Nephron progenitor cell (in vitro differentiated cells): ENCODE measurements around the gene CALML4.

Experiments
- DNase-seq: peaks from one replicate; pipeline ENCODE4 v3.0.0; 2021
- H3K27ac Mint-ChIP-seq: 2 replicates; pipeline ENCODE4 v1.8.0; 2021; ENCODE audit warnings: mild to moderate bottlenecking, moderate library complexity, mixed read lengths
- H3K27me3 Mint-ChIP-seq: 2 replicates; pipeline ENCODE4 v1.8.0; 2021; ENCODE audit warnings: mild to moderate bottlenecking, low read depth, mixed read lengths; ENCODE audit not compliant: poor library complexity
- H3K36me3 Mint-ChIP-seq: 2 replicates; pipeline ENCODE4 v1.8.0; 2021; ENCODE audit warnings: low read depth, mixed read lengths
- H3K4me1 Mint-ChIP-seq: 2 replicates; pipeline ENCODE4 v1.8.0; 2021; ENCODE audit warnings: mixed read lengths
- H3K4me3 Mint-ChIP-seq: 2 replicates; pipeline ENCODE4 v1.8.0; 2021; ENCODE audit warnings: mild to moderate bottlenecking, moderate library complexity, mixed read lengths
- H3K9me3 Mint-ChIP-seq: 2 replicates; pipeline ENCODE4 v1.8.0; 2021; ENCODE audit warnings: mild to moderate bottlenecking, moderate library complexity, mixed read lengths
- TF ChIP-seq, protein P1 (sequence below): fragments of 200-600 bp; sonication (generic); IDR thresholded peaks from 2 replicates; pipeline ENCODE4 v1.5.0; 2021; ENCODE audit warnings: antibody characterized with exemption

CALML4 gene

DNA sequence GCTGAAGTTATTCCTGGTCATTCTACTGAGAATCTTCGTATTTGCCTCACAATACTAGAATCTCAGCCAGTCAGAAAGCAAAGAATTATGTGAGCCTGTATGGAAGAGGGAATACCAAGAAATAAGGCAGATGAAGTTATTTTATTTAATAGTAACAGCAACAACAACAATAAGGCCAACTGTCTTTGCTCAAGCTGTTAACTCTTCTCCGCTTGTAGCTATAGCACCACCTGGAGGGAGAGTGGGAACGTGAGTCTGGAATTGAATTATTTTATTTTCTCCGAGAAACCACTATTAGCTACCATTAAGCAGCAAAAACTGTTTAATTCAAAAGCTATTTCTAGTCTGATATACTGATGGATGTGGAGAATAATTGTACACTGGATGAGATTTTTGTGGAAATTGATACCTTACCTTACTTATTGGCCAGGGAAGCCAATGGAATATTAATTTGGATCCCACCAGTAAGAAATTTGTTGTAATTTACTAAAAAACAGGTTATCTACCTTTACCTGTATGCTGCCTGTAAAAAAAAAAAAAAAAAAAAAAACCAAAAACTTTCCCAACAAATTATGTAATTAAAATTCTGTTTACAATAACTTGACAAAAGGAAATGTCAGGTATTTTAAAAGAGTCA lies 50.1 kb downstream of the CALML4 start:
- Mint-ChIP-seq H3K4me3 (no peak overlapping the region), H3K27ac (no peak overlapping the region), H3K27me3 (no peaks in the 10 kb centered on the region), H3K36me3 (peaks cover 22% of the 10 kb centered on the region), H3K9me3 (peaks cover 2% of the 10 kb centered on the region), H3K4me1 (peaks cover 22% of the 10 kb centered on the region)
- peak; percentile 28 for DNase-seq
- TF ChIP-seq, protein P1, sequence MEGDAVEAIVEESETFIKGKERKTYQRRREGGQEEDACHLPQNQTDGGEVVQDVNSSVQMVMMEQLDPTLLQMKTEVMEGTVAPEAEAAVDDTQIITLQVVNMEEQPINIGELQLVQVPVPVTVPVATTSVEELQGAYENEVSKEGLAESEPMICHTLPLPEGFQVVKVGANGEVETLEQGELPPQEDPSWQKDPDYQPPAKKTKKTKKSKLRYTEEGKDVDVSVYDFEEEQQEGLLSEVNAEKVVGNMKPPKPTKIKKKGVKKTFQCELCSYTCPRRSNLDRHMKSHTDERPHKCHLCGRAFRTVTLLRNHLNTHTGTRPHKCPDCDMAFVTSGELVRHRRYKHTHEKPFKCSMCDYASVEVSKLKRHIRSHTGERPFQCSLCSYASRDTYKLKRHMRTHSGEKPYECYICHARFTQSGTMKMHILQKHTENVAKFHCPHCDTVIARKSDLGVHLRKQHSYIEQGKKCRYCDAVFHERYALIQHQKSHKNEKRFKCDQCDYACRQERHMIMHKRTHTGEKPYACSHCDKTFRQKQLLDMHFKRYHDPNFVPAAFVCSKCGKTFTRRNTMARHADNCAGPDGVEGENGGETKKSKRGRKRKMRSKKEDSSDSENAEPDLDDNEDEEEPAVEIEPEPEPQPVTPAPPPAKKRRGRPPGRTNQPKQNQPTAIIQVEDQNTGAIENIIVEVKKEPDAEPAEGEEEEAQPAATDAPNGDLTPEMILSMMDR = peak; percentile 61

DNA sequence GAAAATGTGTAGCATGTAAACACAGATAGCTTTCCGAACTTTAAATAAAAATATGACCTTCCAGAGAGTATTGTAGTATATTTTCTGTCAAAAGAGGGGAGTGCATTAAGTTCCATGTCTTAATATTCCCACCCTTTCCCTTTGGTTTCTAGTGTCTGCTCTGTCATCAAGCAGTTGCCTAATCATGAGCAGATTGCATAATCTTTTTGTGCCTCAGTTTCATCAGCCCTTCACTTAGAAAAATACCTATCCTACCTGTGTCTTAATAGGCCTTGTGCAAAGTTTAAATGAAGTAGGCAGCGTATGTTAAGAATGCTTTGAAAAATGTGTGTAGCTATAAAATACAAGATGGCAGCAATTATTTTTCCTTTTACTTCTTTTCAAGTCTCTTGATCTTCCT lies 52.8 kb downstream of the CALML4 start:
- peak overlapping the region; percentile 14 for H3K27ac Mint-ChIP-seq
- H3K36me3 Mint-ChIP-seq = peaks cover 22% of the 10 kb centered on the region
- H3K4me1 Mint-ChIP-seq = peaks cover 31% of the 10 kb centered on the region
- H3K9me3 Mint-ChIP-seq = no peaks in the 10 kb centered on the region
- DNase-seq = no peak
- TF ChIP-seq, protein P1 = no peak
- no peaks in the 10 kb centered on the region for H3K27me3 Mint-ChIP-seq
- no peak overlapping the region for H3K4me3 Mint-ChIP-seq

DNA sequence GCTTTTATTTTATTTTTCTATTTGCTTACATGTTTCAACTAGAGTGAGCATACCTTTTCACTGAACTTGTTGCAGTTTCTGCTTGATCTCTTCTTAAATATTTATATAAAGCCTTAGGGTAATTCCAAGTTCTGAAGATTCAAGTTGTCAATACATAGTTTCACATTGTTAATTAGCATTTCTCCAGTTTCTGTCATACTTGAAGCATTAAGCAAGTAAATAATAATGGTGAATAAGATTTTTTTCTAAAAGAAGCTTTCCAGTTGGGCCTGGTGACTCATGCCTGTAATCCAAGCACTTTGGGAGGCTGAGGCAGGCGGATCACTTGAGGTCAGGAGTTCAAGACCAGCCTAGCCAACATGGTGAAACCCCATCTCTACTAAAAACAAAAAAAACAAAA lies 53.9 kb downstream of the CALML4 start:
- Mint-ChIP-seq H3K9me3 (no peaks in the 10 kb centered on the region), H3K27ac (no peak overlapping the region), H3K36me3 (peaks cover 32% of the 10 kb centered on the region), H3K4me1 (peaks cover 31% of the 10 kb centered on the region), H3K4me3 (no peak overlapping the region), H3K27me3 (no peaks in the 10 kb centered on the region)
- no peak for DNase-seq
- TF ChIP-seq, protein P1 = no peak

DNA sequence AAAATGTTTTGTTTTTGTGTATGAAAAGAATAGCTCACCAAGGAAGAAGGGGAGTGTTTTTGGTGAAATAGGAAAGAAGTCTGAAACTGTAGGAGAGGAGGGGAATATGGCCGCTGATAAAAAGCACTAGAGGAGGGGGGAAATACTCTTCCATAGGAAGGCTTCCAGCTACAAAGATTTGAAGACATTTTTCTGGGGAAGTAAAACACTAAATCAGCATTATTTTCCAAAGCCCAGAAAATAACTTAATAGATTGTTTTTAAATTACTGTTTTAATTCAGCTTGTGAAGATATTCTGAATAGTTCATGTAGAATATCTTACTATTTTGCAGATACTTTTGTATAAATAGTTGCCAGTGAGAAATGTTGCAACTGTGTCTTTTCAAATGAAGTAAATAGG lies 54.9 kb downstream of the CALML4 start:
- Mint-ChIP-seq H3K9me3 (no peaks in the 10 kb centered on the region), H3K27me3 (no peaks in the 10 kb centered on the region), H3K4me1 (peaks cover 31% of the 10 kb centered on the region), H3K36me3 (peaks cover 39% of the 10 kb centered on the region), H3K27ac (no peak overlapping the region), H3K4me3 (no peak overlapping the region)
- DNase-seq = no peak
- TF ChIP-seq, protein P1 = no peak

DNA sequence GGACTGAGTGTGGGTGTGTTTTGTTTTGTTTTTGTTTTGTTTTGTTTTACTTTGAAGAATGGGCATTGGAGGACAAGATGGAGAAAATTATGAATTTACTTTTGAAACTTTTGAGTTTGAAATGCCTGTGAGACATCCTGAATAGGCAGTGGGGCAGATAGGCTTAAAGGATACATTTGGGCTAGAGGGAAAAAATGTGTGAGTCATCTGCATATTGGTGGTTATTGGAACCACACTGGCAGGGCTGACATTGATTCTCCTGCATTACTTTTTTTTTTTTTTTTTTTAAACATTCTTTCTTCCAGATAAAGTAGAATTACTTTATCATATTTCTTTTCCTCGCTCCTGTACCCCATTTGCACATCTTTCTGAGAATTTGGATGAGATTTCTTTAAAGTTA lies 56.1 kb downstream of the CALML4 start:
- DNase-seq = no peak
- H3K27me3 Mint-ChIP-seq = no peaks in the 10 kb centered on the region
- TF ChIP-seq, protein P1 = no peak
- no peaks in the 10 kb centered on the region for H3K9me3 Mint-ChIP-seq
- H3K27ac Mint-ChIP-seq = peak overlapping the region; percentile 43
- peaks cover 20% of the 10 kb centered on the region for H3K4me1 Mint-ChIP-seq
- H3K36me3 Mint-ChIP-seq = peaks cover 36% of the 10 kb centered on the region
- H3K4me3 Mint-ChIP-seq = no peak overlapping the region

DNA sequence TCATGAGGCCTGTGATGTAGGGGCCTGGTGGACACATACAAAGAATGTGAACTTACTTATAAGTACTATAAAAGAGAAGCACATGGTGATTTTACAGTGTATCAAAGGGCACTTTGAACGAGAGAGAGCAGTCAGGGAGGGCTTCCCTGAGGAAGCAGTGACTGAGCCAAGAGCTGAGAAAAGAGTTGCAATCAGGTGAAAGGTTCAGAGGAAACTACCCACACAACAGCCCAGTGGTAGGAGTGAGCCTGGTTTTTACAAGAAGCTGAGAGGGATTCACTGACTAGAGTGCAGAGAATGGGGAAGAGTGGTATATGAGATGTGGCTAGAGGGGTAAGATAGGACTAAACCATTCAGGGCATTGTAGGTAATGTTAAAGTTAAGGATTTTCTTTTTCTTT lies 57.1 kb downstream of the CALML4 start:
- peaks cover 17% of the 10 kb centered on the region for H3K4me1 Mint-ChIP-seq
- DNase-seq = no peak
- no peaks in the 10 kb centered on the region for H3K27me3 Mint-ChIP-seq
- peak overlapping the region; percentile 93 for H3K27ac Mint-ChIP-seq
- TF ChIP-seq, protein P1 = no peak
- H3K4me3 Mint-ChIP-seq = no peak overlapping the region
- H3K36me3 Mint-ChIP-seq = peaks cover 34% of the 10 kb centered on the region
- no peaks in the 10 kb centered on the region for H3K9me3 Mint-ChIP-seq
